ENCODE results near the gene GNPTAB. TPM values are rescaled to one million over a fixed set of nuclear protein-coding genes. Genes with fewer than 3 reads are reported as not detected.

Gene GNPTAB
- total RNA-seq, 4 donors from 2014 or later: 27.1 to 91.6 (median 31.3) TPM

DNA sequence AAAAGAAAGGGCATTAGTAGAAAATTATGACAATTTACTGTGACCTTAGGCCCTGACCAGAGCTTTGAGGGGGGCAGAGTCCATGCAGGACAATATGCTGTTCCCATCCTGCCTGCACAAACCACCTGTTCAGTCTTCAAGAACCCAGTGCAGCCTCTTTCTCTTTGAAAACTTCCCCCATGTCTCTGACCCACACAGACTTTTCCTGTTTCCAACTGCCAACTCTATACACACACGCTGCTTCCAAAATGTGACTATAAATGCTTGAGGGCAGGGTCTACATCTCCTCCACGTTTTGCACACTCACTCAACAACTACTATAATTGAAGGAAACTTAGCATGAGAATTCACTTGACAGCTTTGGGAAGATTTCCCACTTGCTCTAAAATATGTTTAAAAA is 54.9 kb downstream of the GNPTAB start:
- Histone ChIP-seq H3K27me3 (no peaks in the 10 kb centered on the region), H3K27ac (no peak overlapping the region), H3K9me3 (no peaks in the 10 kb centered on the region), H3K4me3 (no peak overlapping the region), H3K4me1 (no peaks in the 10 kb centered on the region), H3K36me3 (no peaks in the 10 kb centered on the region)
- no peak for DNase-seq
- no peak for TF ChIP-seq POLR2A (IDR thresholded peaks at IDR 0.05)
- TF ChIP-seq, protein P1, sequence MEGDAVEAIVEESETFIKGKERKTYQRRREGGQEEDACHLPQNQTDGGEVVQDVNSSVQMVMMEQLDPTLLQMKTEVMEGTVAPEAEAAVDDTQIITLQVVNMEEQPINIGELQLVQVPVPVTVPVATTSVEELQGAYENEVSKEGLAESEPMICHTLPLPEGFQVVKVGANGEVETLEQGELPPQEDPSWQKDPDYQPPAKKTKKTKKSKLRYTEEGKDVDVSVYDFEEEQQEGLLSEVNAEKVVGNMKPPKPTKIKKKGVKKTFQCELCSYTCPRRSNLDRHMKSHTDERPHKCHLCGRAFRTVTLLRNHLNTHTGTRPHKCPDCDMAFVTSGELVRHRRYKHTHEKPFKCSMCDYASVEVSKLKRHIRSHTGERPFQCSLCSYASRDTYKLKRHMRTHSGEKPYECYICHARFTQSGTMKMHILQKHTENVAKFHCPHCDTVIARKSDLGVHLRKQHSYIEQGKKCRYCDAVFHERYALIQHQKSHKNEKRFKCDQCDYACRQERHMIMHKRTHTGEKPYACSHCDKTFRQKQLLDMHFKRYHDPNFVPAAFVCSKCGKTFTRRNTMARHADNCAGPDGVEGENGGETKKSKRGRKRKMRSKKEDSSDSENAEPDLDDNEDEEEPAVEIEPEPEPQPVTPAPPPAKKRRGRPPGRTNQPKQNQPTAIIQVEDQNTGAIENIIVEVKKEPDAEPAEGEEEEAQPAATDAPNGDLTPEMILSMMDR (IDR thresholded peaks at IDR 0.05): no peak

DNA sequence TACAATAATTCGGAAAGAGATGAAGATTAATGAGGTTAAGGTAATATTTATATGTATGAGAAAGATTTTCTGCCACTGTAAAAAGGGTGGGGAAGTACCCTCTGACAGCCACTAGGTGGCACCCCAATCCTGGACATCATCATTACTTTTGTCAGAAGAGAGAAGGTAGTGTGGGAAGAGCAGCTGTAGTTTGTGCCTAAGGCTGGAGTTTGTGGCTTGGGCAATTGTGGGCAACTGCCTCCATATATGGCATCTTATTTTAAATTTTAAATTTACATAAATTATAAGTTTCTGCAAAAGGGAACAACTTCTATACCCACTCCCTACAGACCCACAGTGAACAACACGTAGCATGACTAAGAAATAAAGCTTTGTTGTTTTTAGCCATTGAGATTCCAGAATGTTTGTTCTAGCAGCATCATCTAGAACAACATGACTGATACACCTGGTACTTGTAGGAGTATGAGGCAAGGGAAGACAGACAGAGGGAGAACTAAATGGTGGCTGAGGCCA is 57.1 kb downstream of the GNPTAB start:
- Histone ChIP-seq H3K4me1 (no peaks in the 10 kb centered on the region), H3K27me3 (no peaks in the 10 kb centered on the region), H3K27ac (no peak overlapping the region), H3K9me3 (no peaks in the 10 kb centered on the region), H3K36me3 (peaks cover 0 to 16% (median 0%) of the 10 kb centered on the region in 3 donors), H3K4me3 (no peak overlapping the region)
- peak in 2 of 3 donors; percentile 59 to 81 for DNase-seq
- TF ChIP-seq, protein P1 (IDR thresholded peaks at IDR 0.05): peak; percentile 89 to 98 (median 94)
- no peak for TF ChIP-seq POLR2A (IDR thresholded peaks at IDR 0.05)

DNA sequence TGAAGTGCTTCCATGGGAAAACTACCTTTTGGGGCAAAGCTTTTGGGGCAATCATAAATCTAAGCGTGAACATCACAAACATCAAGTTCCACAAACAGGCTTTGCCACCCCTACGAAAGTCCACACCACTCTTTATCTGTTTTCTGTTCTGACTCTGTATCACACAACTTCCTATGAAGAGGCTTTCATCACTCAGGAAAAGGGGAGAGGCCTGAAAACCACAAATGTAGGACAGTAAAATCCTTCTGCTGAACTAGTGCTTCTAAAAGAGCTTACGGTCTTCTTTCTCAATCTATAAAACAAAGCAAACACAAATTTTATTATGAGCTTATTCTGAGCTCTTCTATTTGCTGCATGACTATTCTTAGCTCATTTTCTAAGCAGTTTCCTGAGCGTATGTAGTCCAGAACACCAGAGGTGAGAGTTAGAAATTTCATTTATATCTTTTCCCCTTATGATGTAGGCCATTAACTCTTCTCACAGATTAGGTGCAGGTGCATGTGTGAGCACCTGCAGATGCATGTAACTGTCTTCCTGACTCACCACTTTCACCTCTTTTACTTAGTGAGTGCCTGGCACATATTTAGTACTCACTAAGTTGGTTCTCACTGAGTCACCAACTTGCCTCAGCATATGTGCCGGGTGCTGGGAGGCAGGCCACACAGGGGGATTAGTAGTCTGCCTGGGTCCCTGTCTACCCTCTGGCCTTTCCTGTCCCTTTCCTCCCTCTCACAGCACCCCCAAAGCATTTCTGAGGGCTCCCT is 58.6 kb downstream of the GNPTAB start:
- H3K36me3 ChIP-seq: peaks cover 0 to 26% (median 0%) of the 10 kb centered on the region in 3 donors
- TF ChIP-seq, protein P1 (IDR thresholded peaks at IDR 0.05): no peak
- TF ChIP-seq POLR2A (IDR thresholded peaks at IDR 0.05): no peak

DNA sequence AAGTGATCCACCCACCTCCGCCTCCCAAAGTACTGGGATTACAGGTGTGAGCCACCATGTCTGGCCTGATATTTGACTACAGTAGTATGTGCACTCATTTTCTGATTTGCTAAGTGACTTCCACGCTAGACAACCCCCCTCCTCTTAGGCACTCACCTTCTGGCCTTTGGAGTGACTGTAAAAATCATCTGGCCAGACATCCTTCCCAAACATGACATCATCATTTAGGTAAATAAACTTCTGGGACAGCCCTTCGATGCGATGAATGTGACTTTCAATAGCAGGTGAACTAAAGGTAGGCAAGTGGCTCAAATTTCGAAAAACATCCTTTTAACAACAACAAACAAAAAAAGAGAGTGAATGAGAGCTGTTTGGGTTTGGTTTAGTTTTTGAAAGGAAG is 60.9 kb downstream of the GNPTAB start:
- DNase-seq: no peak
- H3K27ac ChIP-seq: no peak overlapping the region
- TF ChIP-seq, protein P1 (IDR thresholded peaks at IDR 0.05): no peak
- TF ChIP-seq POLR2A (IDR thresholded peaks at IDR 0.05): no peak
- peaks cover 0 to 44% (median 0%) of the 10 kb centered on the region in 3 donors for H3K36me3 ChIP-seq
- no peaks in the 10 kb centered on the region for H3K27me3 ChIP-seq
- H3K4me1 ChIP-seq: no peaks in the 10 kb centered on the region
- H3K4me3 ChIP-seq: no peak overlapping the region
- H3K9me3 ChIP-seq: no peaks in the 10 kb centered on the region

More for the DNA sequence above, 58.6 kb downstream of the GNPTAB start:
- Histone ChIP-seq H3K4me3 (no peak overlapping the region), H3K9me3 (no peaks in the 10 kb centered on the region), H3K27ac (no peak overlapping the region), H3K27me3 (no peaks in the 10 kb centered on the region), H3K4me1 (no peaks in the 10 kb centered on the region)
- no peak for DNase-seq

DNA sequence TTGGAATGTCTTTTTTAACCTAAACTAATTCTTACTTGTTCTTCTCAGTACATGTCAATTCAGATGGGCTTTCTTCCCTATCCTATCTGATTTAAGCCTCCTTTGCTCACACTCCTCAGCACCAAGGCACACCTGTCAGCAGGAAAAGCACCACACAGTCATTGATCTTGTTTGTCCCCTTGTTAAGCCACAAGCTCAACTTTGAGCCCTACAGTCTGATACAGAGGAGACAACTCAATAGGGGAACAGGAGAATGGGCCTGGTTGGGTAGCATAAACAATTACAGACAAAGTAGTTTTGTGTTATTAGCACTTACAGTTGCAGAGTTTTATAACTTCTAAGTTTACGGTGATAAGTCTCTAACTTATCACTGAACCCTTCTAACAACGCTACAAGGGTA is 62.0 kb downstream of the GNPTAB start:
- TF ChIP-seq, protein P1 (IDR thresholded peaks at IDR 0.05): no peak
- Histone ChIP-seq H3K4me1 (no peaks in the 10 kb centered on the region), H3K27ac (no peak overlapping the region), H3K9me3 (no peaks in the 10 kb centered on the region), H3K27me3 (no peaks in the 10 kb centered on the region), H3K4me3 (no peak overlapping the region), H3K36me3 (peaks cover 0 to 51% (median 0%) of the 10 kb centered on the region in 3 donors)
- no peak for DNase-seq
